ENCODE measurements around the gene TMEM263. TPM values are rescaled to one million over a fixed set of nuclear protein-coding genes. Genes with fewer than 3 reads are reported as not detected.

Gene TMEM263
- total and polyA plus RNA-seq, 9 of the 15 experiments (the other 6 are each of a cell fraction or from before 2014, with no cell fraction given): 12.6 to 36.7 (median 24.4) TPM

GRCh38 chr12:106975993-106976658 is 20.4 kb downstream of the TMEM263 start (continued):
- TF ChIP-seq ZNF592 (IDR thresholded peaks at IDR 0.05) (no peak), FOXA3 (CRISPR knock-in tag; conservative IDR thresholded peaks at IDR 0.05 in 1 of 2, IDR thresholded peaks at IDR 0.05 in 1 of 2) (0 out of 4 replicates have a peak, but pooled peaks of 1 of the 2 experiments have one; percentile 20), ZNF121 (CRISPR knock-in tag; conservative IDR thresholded peaks at IDR 0.05) (no peak), ZNF165 (CRISPR knock-in tag; IDR thresholded peaks at IDR 0.05; ENCODE audit: borderline replicate concordance) (no peak), CHD7 (IDR thresholded peaks at IDR 0.05; ENCODE audit: low read depth, low read length) (no peak), ZNF778 (CRISPR knock-in tag; IDR thresholded peaks at IDR 0.05) (no peak), SMARCE1 (IDR thresholded peaks at IDR 0.05) (peak; percentile 71), GTF2B (IDR thresholded peaks at IDR 0.05; ENCODE audit: extremely low read depth, insufficient read length) (no peak)
